GM18909 (cell line): ENCODE measurements around the gene HS3ST5.
"Not testable (repeated sequence)": the region's sequence is repeated elsewhere in the genome, so short reads cannot be mapped to it uniquely, and the experiment has no call there.

Experiments used
- ATAC-seq: cut with Tn5 transposase; IDR thresholded peaks from one replicate; pipeline ENCODE4 v1.9.1; 2021; ENCODE audit warnings: mild to moderate bottlenecking; ENCODE audit not compliant: unreplicated experiment, poor library complexity

HS3ST5 gene

GRCh38 chr6:114062199-114062598 lies 280.6 kb downstream of the HS3ST5 start:
- no peak for ATAC-seq

GRCh38 chr6:114061741-114062140 lies 281.1 kb downstream of the HS3ST5 start:
- no peak for ATAC-seq

GRCh38 chr6:114061116-114061515 lies 281.7 kb downstream of the HS3ST5 start:
- ATAC-seq, result no peak

- ATAC-seq, result no peak
These were observed 284.4 kb downstream of the HS3ST5 start for GRCh38 chr6:114058435-114058834.

GRCh38 chr6:114055763-114056162 lies 287.1 kb downstream of the HS3ST5 start:
- no peak for ATAC-seq

- no peak for ATAC-seq
These were observed 287.5 kb downstream of the HS3ST5 start for GRCh38 chr6:114055349-114055748.

- ATAC-seq, result no peak
These were observed 289.0 kb downstream of the HS3ST5 start for GRCh38 chr6:114053791-114054190.

- ATAC-seq, result no peak
These were observed 290.7 kb downstream of the HS3ST5 start for GRCh38 chr6:114052141-114052540.

GRCh38 chr6:114051031-114051430 lies 291.8 kb downstream of the HS3ST5 start:
- no peak for ATAC-seq

GRCh38 chr6:114049367-114049966 lies 293.4 kb downstream of the HS3ST5 start:
- no peak for ATAC-seq

- not testable (repeated sequence) for ATAC-seq
These were observed 298.3 kb downstream of the HS3ST5 start for GRCh38 chr6:114044566-114044965.

- no peak for ATAC-seq
These were observed 300.4 kb downstream of the HS3ST5 start for GRCh38 chr6:114042267-114043016.

- no peak for ATAC-seq
These were observed 302.0 kb downstream of the HS3ST5 start for GRCh38 chr6:114040871-114041270.

GRCh38 chr6:114039841-114040240 lies 303.0 kb downstream of the HS3ST5 start:
- ATAC-seq, result no peak

GRCh38 chr6:114033606-114034005 lies 309.2 kb downstream of the HS3ST5 start:
- ATAC-seq, result no peak

GRCh38 chr6:114032721-114033120 lies 310.1 kb downstream of the HS3ST5 start:
- ATAC-seq, result no peak

GRCh38 chr6:114030767-114031166 lies 312.1 kb downstream of the HS3ST5 start:
- ATAC-seq, result no peak

- ATAC-seq, result no peak
These were observed 318.1 kb downstream of the HS3ST5 start for GRCh38 chr6:114024746-114025145.

GRCh38 chr6:114020196-114020595 lies 322.6 kb downstream of the HS3ST5 start:
- no peak for ATAC-seq

GRCh38 chr6:114017146-114017545 lies 325.7 kb downstream of the HS3ST5 start:
- ATAC-seq, result not testable (repeated sequence)

GRCh38 chr6:114014106-114014505 lies 328.7 kb downstream of the HS3ST5 start:
- not testable (repeated sequence) for ATAC-seq

- ATAC-seq, result not testable (repeated sequence)
These were observed 331.3 kb downstream of the HS3ST5 start for GRCh38 chr6:114011486-114011885.
